Endodermal cell (in vitro differentiated cells): ENCODE results near the gene HABP4. TPM values are rescaled to one million over a fixed set of nuclear protein-coding genes. Genes with fewer than 3 reads are reported as not detected.

Experiments used
- DNase-seq: peaks from one replicate; pipeline ENCODE4 v3.0.0-alpha.2; 2017
- H3K27ac ChIP-seq: 2 replicates; pipeline ENCODE4 v1.5.1; 2013; ENCODE audit warnings: mild to moderate bottlenecking, low read depth, low read length, moderate library complexity
- H3K27me3 ChIP-seq: 2 replicates; pipeline ENCODE4 v1.6.1; 2013; ENCODE audit warnings: mild to moderate bottlenecking, low read length, moderate library complexity; ENCODE audit not compliant: insufficient read depth, control insufficient read depth, poor library complexity, severe bottlenecking
- H3K36me3 ChIP-seq: 2 replicates; pipeline ENCODE4 v1.7.0; 2013; ENCODE audit warnings: mild to moderate bottlenecking, low read length, moderate library complexity; ENCODE audit not compliant: control insufficient read depth, insufficient read depth
- H3K4me1 ChIP-seq: one replicate; pipeline ENCODE4 v1.7.0; 2013; ENCODE audit warnings: low read length; ENCODE audit not compliant: control insufficient read depth, insufficient read depth
- H3K4me3 ChIP-seq: 2 replicates; pipeline ENCODE4 v1.5.1; 2013; ENCODE audit warnings: mild to moderate bottlenecking, low read length, moderate library complexity
- H3K9ac ChIP-seq: 2 replicates; pipeline ENCODE4 v1.6.1; 2013; ENCODE audit warnings: mild to moderate bottlenecking, low read length, moderate library complexity; ENCODE audit not compliant: poor library complexity, severe bottlenecking; ENCODE audit errors: extremely low read depth
- H3K9me3 ChIP-seq: 2 replicates; pipeline ENCODE4 v1.6.1; 2013; ENCODE audit warnings: mild to moderate bottlenecking, low read length, moderate library complexity; ENCODE audit not compliant: control insufficient read depth
- H3K27ac Mint-ChIP-seq: 2 replicates; pipeline ENCODE4 v1.8.0; 2020; ENCODE audit warnings: mixed read lengths
- H3K27me3 Mint-ChIP-seq: 2 replicates; pipeline ENCODE4 v1.8.0; 2021; ENCODE audit warnings: mild to moderate bottlenecking, mixed read lengths; ENCODE audit not compliant: insufficient read depth
- H3K36me3 Mint-ChIP-seq: 2 replicates; pipeline ENCODE4 v1.8.0; 2020; ENCODE audit warnings: low read depth, mixed read lengths
- H3K4me1 Mint-ChIP-seq: 2 replicates; pipeline ENCODE4 v1.8.0; 2020; ENCODE audit warnings: mixed read lengths
- H3K4me3 Mint-ChIP-seq: 2 replicates; pipeline ENCODE4 v1.8.0; 2020; ENCODE audit warnings: mild to moderate bottlenecking, moderate library complexity, mixed read lengths
- H3K9me3 Mint-ChIP-seq: 2 replicates; pipeline ENCODE4 v1.8.0; 2020; ENCODE audit warnings: mild to moderate bottlenecking, mixed read lengths
- WGBS, 2 experiments: methylation state at CpG; one replicate each; pipeline versions ENCODE4 v1.1.5 to v1.1.7; 2013; ENCODE audit warnings: missing lambda C conversion rate in 2 of 2, mixed read lengths in 1 of 2; ENCODE audit not compliant: insufficient coverage in 1 of 2, insufficient read length in 1 of 2; 5-methylcytosine and 5-hydroxymethylcytosine counted together
- total RNA-seq, 2 donors: library from RNA; stranded (reverse); fragmentation: NEBNext Ultra II Directional in 1 of 2; extraction: Animal tissue kit (Norgen Biotek cat#: 25700) in 1 of 2; gene quantifications; 2 replicates in 1 of 2; 3 replicates in 1 of 2; pipeline ENCODE4 v1.2.1, GENCODE V29; 2021
- TF ChIP-seq, protein P1 (sequence below): fragments of 200-600 bp; sonication (generic); conservative IDR thresholded peaks from 2 replicates; pipeline ENCODE4 v1.5.0; 2021; ENCODE audit warnings: antibody characterized with exemption, mild to moderate bottlenecking

Gene HABP4
- total RNA-seq, 2 donors from 2014 or later, result 10.0 to 12.1 TPM

DNA sequence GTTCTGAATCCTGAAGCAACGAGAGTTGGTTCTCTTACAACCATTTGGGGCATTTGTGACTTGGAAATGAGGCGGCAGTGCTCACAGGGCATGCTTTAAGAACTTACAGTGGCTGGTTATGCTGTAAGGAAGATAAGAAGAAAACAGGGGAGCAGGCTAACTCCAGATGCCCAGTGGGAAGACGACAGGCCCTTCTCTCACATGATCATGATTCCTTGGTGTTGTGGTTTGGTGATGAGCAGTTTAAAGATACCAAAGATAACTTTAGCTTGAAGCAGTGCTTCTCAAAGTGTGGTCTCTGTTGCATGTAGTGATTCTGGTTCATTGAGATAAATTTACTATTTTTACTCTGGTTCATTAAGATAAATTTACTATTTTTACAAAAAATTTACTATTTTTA is 2.6 kb upstream of the HABP4 start:
- Mint-ChIP-seq H3K27ac (no peak overlapping the region), H3K4me3 (no peak overlapping the region), H3K27me3 (peaks cover 32% of the 10 kb centered on the region), H3K9me3 (no peaks in the 10 kb centered on the region), H3K36me3 (no peaks in the 10 kb centered on the region), H3K4me1 (peaks cover 9% of the 10 kb centered on the region)
- no peak for DNase-seq
- 90 to 100% methylated on average over 2 to 3 of the region's 3 CpGs for WGBS, 2 experiments
- TF ChIP-seq, protein P1, sequence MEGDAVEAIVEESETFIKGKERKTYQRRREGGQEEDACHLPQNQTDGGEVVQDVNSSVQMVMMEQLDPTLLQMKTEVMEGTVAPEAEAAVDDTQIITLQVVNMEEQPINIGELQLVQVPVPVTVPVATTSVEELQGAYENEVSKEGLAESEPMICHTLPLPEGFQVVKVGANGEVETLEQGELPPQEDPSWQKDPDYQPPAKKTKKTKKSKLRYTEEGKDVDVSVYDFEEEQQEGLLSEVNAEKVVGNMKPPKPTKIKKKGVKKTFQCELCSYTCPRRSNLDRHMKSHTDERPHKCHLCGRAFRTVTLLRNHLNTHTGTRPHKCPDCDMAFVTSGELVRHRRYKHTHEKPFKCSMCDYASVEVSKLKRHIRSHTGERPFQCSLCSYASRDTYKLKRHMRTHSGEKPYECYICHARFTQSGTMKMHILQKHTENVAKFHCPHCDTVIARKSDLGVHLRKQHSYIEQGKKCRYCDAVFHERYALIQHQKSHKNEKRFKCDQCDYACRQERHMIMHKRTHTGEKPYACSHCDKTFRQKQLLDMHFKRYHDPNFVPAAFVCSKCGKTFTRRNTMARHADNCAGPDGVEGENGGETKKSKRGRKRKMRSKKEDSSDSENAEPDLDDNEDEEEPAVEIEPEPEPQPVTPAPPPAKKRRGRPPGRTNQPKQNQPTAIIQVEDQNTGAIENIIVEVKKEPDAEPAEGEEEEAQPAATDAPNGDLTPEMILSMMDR, result no peak
- no peak overlapping the region for H3K9ac ChIP-seq
- no peaks in the 10 kb centered on the region for H3K36me3 ChIP-seq
- H3K27me3 ChIP-seq, result peaks cover 36% of the 10 kb centered on the region
- H3K4me1 ChIP-seq, result no peaks in the 10 kb centered on the region
- H3K27ac ChIP-seq, result no peak overlapping the region
- H3K9me3 ChIP-seq, result no peaks in the 10 kb centered on the region
- H3K4me3 ChIP-seq, result no peak overlapping the region

DNA sequence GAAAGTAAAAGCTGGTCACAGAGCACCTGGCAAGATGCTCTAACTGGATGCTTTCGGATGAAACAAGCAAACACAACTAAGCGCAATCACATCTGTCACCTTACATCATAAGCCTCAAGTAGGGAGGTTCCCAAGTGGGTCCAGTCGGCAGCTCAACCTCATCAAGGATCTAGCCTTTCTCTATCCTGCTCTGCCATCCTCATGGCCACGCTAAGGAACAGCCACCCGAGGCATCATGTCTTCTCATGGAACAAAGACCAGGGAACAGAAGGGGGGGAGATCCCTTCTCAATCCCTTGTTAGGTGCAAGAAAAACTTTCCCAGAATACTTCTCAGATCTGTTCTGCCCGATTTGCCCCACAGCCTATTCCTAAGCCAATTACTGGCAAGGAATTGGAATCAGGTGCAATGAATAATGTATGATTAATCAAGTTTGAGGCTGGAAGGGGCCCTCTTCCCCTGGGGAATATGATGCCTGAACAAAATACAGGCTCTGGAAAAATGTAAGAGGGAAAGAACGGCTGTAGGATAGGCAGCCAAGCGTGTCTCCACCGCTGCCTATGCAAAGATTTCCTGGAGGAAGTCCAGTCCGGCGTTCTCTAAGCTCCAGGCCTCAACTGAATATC is 1.3 kb upstream of the HABP4 start:
- Mint-ChIP-seq H3K9me3 (no peaks in the 10 kb centered on the region), H3K36me3 (no peaks in the 10 kb centered on the region), H3K4me1 (peaks cover 9% of the 10 kb centered on the region), H3K27me3 (peaks cover 33% of the 10 kb centered on the region), H3K4me3 (no peak overlapping the region), H3K27ac (no peak overlapping the region)
- Histone ChIP-seq H3K9ac (no peak overlapping the region), H3K36me3 (no peaks in the 10 kb centered on the region), H3K4me3 (no peak overlapping the region), H3K9me3 (no peaks in the 10 kb centered on the region), H3K27ac (no peak overlapping the region), H3K27me3 (peaks cover 36% of the 10 kb centered on the region), H3K4me1 (no peaks in the 10 kb centered on the region)
- DNase-seq, result no peak
- WGBS, 2 experiments, result 88 to 94% methylated on average over 11 of the region's 11 CpGs
- TF ChIP-seq, protein P1, result no peak

DNA sequence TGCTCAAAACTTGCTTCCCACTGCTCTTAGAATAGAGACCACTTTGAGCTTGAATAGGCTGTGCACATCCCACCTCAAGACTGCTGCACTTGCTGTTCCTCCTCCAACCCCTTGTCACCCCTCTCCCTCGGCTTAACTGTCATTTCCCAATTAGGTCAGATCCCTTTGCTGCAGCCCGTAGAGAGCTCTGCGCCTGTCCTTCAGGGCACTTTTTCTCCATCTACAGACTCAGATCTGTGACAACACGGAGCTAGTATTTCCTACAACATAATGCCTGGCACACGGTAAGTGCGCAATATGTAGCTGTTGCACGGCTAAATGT is 485 bp upstream of the HABP4 start:
- Mint-ChIP-seq H3K4me1 (peaks cover 9% of the 10 kb centered on the region), H3K36me3 (no peaks in the 10 kb centered on the region), H3K9me3 (no peaks in the 10 kb centered on the region), H3K27ac (peak overlapping the region; percentile 6), H3K4me3 (peak overlapping the region; percentile 77), H3K27me3 (peaks cover 33% of the 10 kb centered on the region)
- TF ChIP-seq, protein P1, result no peak
- Histone ChIP-seq H3K27ac (peak overlapping the region; percentile 74), H3K27me3 (peaks cover 36% of the 10 kb centered on the region), H3K36me3 (no peaks in the 10 kb centered on the region), H3K4me1 (no peaks in the 10 kb centered on the region), H3K9me3 (no peaks in the 10 kb centered on the region), H3K4me3 (peak overlapping the region; percentile 74), H3K9ac (no peak overlapping the region)
- WGBS, 2 experiments, result 5 to 6% methylated on average over 5 to 7 of the region's 7 CpGs
- no peak for DNase-seq
